Measurements from ENCODE around the gene HOXC12. TPM values are rescaled to one million over a fixed set of nuclear protein-coding genes. Genes with fewer than 3 reads are reported as not detected.

Gene HOXC12
- total RNA-seq, 4 donors from 2014 or later: not detected

GRCh38 chr12:53978477-53979356 is 24.0 kb downstream of the HOXC12 start:
- peak in 2 of 3 donors; percentile 71 to 81 for DNase-seq
- H3K4me3 ChIP-seq: peak overlapping the region in 2 of 4 donors; percentile 24 to 29
- H3K9me3 ChIP-seq: peaks cover 0 to under 1% (median 0%) of the 10 kb centered on the region in 4 donors
- peak overlapping the region in 2 of 4 donors; percentile 70 for H3K27ac ChIP-seq
- peak in 1 of 2 donors; percentile 20 for TF ChIP-seq POLR2A (IDR thresholded peaks at IDR 0.05)
- TF ChIP-seq CTCF (IDR thresholded peaks at IDR 0.05): no peak
- peaks cover 0 to 32% (median 13%) of the 10 kb centered on the region in 4 donors for H3K4me1 ChIP-seq
- peaks cover 0 to 51% of the 10 kb centered on the region in 2 donors for H3K27me3 ChIP-seq
- no peaks in the 10 kb centered on the region for H3K36me3 ChIP-seq

DNA sequence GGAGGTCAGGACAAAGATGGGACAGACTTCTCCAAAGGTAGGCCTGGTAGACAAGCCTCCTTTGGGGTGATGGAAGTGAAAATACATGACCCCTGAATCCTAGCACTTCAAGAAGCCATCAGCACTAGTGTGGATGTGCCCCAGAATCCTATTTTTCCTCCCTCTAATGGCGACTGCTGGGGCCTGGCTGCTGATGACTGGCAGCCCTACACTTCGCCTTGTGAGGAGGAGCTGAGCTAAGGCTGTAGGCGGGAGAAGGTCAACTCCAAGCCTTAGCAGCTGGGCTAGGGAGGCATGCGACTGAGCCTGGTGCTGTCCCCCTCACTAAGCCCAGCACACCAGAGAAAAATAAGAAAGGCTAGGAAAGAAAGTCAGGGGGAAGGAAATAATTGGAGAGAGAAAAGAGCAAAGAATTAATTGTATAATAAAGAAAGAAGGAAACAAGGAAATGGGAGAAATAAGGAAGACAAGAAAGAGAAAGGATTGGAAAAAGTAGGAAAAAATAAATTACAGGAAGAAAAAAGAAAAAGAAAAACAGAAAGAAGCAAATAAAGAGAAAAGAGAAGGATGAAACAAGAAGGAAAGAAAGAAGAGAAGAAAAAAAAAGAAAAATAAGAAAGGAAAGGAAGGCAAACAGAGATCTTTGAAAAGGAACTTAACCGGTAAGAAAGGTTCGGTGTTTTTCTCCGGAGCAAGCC is 25.6 kb downstream of the HOXC12 start:
- Histone ChIP-seq H3K4me1 (peaks cover 0 to 21% (median 6%) of the 10 kb centered on the region in 4 donors), H3K36me3 (no peaks in the 10 kb centered on the region), H3K9me3 (peaks cover 0 to 11% (median 0%) of the 10 kb centered on the region in 4 donors), H3K27me3 (peaks cover 0 to 44% of the 10 kb centered on the region in 2 donors), H3K4me3 (no peak overlapping the region), H3K27ac (no peak overlapping the region)
- TF ChIP-seq CTCF (IDR thresholded peaks at IDR 0.05): no peak
- TF ChIP-seq POLR2A (IDR thresholded peaks at IDR 0.05): no peak
- DNase-seq: no peak

DNA sequence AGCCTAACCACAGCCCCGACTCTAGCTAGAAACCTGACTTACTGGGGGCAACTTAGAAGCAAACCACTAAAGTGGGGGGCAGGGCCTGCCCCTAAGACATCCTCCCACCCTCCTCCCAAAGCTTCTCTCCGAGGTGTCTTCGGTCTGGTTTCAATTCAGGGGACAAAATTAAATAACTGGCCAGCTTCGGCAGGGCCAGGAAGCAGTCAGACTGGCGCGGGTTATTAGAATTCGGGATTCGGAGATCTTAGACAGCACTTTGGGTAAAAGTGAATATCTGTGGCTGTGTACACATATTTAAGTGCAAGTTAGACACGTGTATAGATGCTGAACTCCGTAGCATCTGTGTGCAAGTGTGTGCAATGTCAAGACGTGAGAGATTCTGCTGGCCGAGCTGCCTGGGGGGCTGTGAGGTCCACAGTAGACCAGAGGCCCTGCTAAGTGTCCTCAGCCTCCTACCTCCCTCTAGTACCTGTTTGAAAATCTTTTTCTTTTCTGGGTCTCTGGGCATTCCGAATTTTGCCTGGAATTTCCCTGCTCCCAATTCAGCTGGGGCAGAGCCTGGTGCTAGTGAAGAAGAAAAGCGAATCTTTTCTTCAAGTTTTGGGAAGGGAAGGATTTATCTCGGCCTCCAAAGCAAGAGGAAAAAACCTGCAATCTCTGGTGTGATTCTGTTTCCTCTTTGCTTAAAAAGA is 26.2 kb downstream of the HOXC12 start:
- Histone ChIP-seq H3K27ac (no peak overlapping the region), H3K36me3 (no peaks in the 10 kb centered on the region), H3K9me3 (peaks cover 0 to 11% (median 0%) of the 10 kb centered on the region in 4 donors), H3K4me1 (peaks cover 0 to 22% (median 8%) of the 10 kb centered on the region in 4 donors), H3K27me3 (peaks cover 0 to 47% of the 10 kb centered on the region in 2 donors), H3K4me3 (no peak overlapping the region)
- TF ChIP-seq POLR2A (IDR thresholded peaks at IDR 0.05) (no peak), CTCF (IDR thresholded peaks at IDR 0.05) (no peak)
- no peak for DNase-seq

DNA sequence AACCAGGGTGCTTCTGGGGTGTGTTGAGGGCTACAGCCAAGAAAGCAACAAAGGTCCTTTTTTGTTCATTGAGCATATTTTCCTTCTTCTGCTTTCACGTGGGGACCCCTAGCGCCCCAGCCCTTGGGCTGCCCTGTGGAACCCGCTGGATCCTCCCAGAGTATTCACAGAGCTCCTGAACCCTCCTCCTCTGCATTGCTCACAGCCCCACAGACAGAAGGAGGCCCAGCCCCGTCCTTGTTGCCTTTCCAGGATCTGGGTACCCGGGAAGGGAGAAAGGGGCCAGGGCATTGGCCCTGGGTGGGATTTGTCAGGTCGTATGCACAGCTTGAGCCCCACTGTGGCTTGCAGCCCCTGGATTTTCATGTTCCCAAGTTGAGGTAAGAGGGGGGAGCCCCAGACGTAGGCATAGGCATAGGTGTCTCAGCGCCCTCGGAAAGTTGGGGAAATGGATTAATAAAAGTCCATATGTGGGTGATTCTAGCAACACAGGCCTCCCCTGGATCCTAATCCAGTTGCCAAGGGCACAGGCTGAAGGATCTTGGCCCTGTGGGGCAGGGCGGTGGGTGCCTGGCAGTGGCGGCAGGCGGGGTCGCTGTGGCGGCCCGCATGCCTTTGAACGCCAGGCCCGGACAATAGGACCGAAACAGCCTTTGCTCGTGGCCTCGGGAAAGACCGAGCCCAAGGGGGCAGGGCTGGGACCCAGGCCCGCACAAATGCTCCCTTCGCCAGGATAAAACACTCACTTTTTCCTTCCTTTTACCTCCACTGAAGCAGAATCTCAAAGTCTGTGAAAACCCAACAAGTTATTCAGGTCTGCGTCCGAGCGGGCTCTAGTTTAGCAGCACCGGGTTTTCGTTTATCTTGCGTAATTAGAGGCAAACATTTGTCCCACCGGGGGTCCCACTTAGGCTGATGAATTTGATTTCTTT is 27.2 kb downstream of the HOXC12 start:
- Histone ChIP-seq H3K4me1 (peaks cover 0 to 27% (median 10%) of the 10 kb centered on the region in 4 donors), H3K27me3 (peaks cover 0 to 51% of the 10 kb centered on the region in 2 donors), H3K4me3 (peak overlapping the region in 1 of 4 donors; percentile 4), H3K36me3 (no peaks in the 10 kb centered on the region), H3K9me3 (peaks cover 0 to 11% (median 0%) of the 10 kb centered on the region in 4 donors), H3K27ac (no peak overlapping the region)
- no peak for TF ChIP-seq CTCF (IDR thresholded peaks at IDR 0.05)
- TF ChIP-seq POLR2A (IDR thresholded peaks at IDR 0.05): no peak
- no peak for DNase-seq
